Mucosa of rectum (tissue), 2 donors: ENCODE measurements around the gene MARK4.

Experiments
- H3K27ac ChIP-seq, 2 donors: one replicate each; pipeline ENCODE4 v1.7.0; 2013; ENCODE audit warnings: inconsistent platforms in 2 of 2, low read depth in 2 of 2, low read length in 2 of 2
- H3K27me3 ChIP-seq, 2 donors: one replicate each; pipeline ENCODE4 v1.7.0; 2013; ENCODE audit warnings: low read length in 2 of 2; ENCODE audit not compliant: control insufficient read depth in 2 of 2, insufficient read depth in 2 of 2
- H3K36me3 ChIP-seq, 2 donors: one replicate each; pipeline ENCODE4 v1.7.0; 2013; ENCODE audit warnings: low read length in 2 of 2; ENCODE audit not compliant: control insufficient read depth in 2 of 2, insufficient read depth in 2 of 2
- H3K4me1 ChIP-seq, 2 donors: one replicate each; pipeline ENCODE4 v1.7.0; 2013; ENCODE audit warnings: low read length in 2 of 2, mild to moderate bottlenecking in 1 of 2; ENCODE audit not compliant: control insufficient read depth in 2 of 2, insufficient read depth in 2 of 2
- H3K4me3 ChIP-seq, 2 donors: one replicate each; pipeline ENCODE4 v1.7.0; 2013; ENCODE audit warnings: low read length in 2 of 2
- H3K9ac ChIP-seq, 2 donors: one replicate each; pipeline ENCODE4 v1.7.0; 2013; ENCODE audit warnings: low read length in 2 of 2, low read depth in 1 of 2, mild to moderate bottlenecking in 1 of 2
- H3K9me3 ChIP-seq, 2 donors: one replicate each; pipeline ENCODE4 v1.7.0; 2013; ENCODE audit warnings: low read length in 2 of 2; ENCODE audit not compliant: control insufficient read depth in 2 of 2
- donor health status: healthy.
- donor health status: Normal muscosa, but diverticular disease.

MARK4 gene

GRCh38 chr19:45250832-45251451 lies at the start of gene MARK4:
MARK4 (plus strand) TSS chr19:45251271; CDS start chr19:45251589, 318 bp downstream.
- H3K27ac ChIP-seq: no peak within 1 kb of the TSS
- H3K27me3 ChIP-seq: no peaks in the 10 kb centered on the region
- peak within 1 kb of the TSS; percentile 76 to 88 for H3K4me3 ChIP-seq
- H3K36me3 ChIP-seq: no peaks in the 10 kb centered on the region
- peaks cover 7 to 18% of the 10 kb centered on the region in 2 donors for H3K4me1 ChIP-seq
- H3K9ac ChIP-seq: peak within 1 kb of the TSS; percentile 58 to 68
- no peaks in the 10 kb centered on the region for H3K9me3 ChIP-seq

DNA sequence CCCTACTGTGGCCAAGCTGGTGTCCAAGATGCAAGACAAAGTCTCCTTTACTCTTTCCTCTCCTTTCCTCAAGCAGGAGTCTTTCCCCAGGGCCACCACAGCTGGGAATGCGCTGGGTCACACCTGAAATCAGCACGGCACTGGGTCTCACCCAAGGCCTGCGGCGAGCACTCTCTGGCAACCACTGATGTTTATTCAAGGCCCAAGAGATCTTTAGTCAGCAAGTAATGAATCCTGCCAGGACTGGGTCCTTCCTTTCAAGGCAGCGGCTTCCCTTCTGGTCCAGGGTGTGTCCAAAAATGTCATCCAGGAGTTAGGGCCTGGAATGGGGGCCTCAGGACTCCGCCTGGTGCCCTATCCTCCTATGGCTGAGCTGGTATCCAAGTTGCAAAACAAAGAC lies 48.4 kb upstream of the MARK4 start:
- Histone ChIP-seq H3K27ac (no peak overlapping the region), H3K36me3 (no peaks in the 10 kb centered on the region), H3K4me1 (no peaks in the 10 kb centered on the region), H3K9me3 (no peaks in the 10 kb centered on the region), H3K9ac (no peak overlapping the region), H3K4me3 (no peak overlapping the region), H3K27me3 (no peaks in the 10 kb centered on the region)

- H3K4me1 ChIP-seq: no peaks in the 10 kb centered on the region
- H3K27me3 ChIP-seq: no peaks in the 10 kb centered on the region
- H3K9ac ChIP-seq: no peak overlapping the region
These were observed 45.3 kb upstream of the MARK4 start for GRCh38 chr19:45205810-45206209.

GRCh38 chr19:45206328-45206727 lies 44.7 kb upstream of the MARK4 start:
- no peaks in the 10 kb centered on the region for H3K9me3 ChIP-seq
- H3K27me3 ChIP-seq: no peaks in the 10 kb centered on the region
- H3K4me1 ChIP-seq: no peaks in the 10 kb centered on the region
- H3K36me3 ChIP-seq: no peaks in the 10 kb centered on the region
- no peak overlapping the region for H3K27ac ChIP-seq
- no peak overlapping the region for H3K9ac ChIP-seq
- H3K4me3 ChIP-seq: no peak overlapping the region

More at GRCh38 chr19:45205810-45206209, 45.3 kb upstream of the MARK4 start:
- Histone ChIP-seq H3K4me3 (no peak overlapping the region), H3K36me3 (no peaks in the 10 kb centered on the region), H3K9me3 (no peaks in the 10 kb centered on the region), H3K27ac (no peak overlapping the region)

- peaks cover 9 to 12% of the 10 kb centered on the region in 2 donors for H3K27me3 ChIP-seq
- no peaks in the 10 kb centered on the region for H3K36me3 ChIP-seq
- H3K9me3 ChIP-seq: no peaks in the 10 kb centered on the region
- no peak overlapping the region for H3K27ac ChIP-seq
- H3K9ac ChIP-seq: no peak overlapping the region
- H3K4me3 ChIP-seq: no peak overlapping the region
- H3K4me1 ChIP-seq: peaks cover 0 to 3% of the 10 kb centered on the region in 2 donors
These were observed 39.2 kb upstream of the MARK4 start for GRCh38 chr19:45211751-45212381.

- Histone ChIP-seq H3K27me3 (peaks cover 15 to 23% of the 10 kb centered on the region in 2 donors), H3K4me3 (no peak overlapping the region), H3K9ac (no peak overlapping the region), H3K9me3 (no peaks in the 10 kb centered on the region), H3K4me1 (peaks cover 0 to 3% of the 10 kb centered on the region in 2 donors), H3K27ac (no peak overlapping the region), H3K36me3 (no peaks in the 10 kb centered on the region)
These were observed 38.0 kb upstream of the MARK4 start for GRCh38 chr19:45213031-45213430.

DNA sequence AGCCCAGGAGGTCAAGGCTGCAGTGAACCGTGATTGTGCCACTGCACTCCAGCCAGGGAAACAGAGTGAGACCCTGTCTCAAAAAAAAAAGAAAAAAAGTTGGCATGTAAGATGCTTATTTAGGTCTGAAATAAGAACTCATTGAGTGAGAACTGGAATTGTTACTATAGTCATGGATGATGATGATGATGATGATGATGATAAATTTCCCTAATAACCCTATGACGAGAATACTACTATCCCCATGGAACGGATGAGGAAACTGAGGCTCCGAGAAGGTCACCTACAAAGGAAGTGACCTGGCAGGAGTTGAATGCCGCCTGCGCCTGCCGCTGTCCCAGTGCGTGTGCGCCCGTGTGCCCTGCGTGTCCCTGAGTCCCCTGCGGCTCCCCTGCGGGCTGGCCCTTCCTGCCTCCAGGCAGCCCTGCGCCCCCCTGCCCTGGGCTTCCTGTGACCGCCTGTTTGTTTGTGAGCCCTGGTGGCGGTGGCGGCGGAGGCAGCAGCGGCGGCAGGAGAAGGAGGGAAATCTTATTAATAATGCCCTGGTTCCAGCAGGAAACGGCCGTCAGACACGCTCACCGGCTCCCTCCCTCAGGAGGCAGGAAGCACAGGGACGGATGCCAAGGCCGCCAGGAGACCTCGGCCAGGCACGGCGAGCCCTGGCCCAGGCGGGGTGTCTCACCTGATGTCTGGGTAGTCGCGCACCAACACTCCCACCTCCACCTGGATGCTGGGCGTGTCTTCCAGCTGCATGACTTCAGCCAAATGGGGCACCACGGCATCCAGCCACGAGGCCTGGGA lies 35.5 kb upstream of the MARK4 start:
- no peak overlapping the region for H3K27ac ChIP-seq
- H3K27me3 ChIP-seq: peaks cover 18 to 30% of the 10 kb centered on the region in 2 donors
- H3K9ac ChIP-seq: no peak overlapping the region
- no peak overlapping the region for H3K4me3 ChIP-seq
- H3K36me3 ChIP-seq: no peaks in the 10 kb centered on the region
- peaks cover 0 to 3% of the 10 kb centered on the region in 2 donors for H3K4me1 ChIP-seq
- H3K9me3 ChIP-seq: no peaks in the 10 kb centered on the region

GRCh38 chr19:45216667-45217066 lies 34.4 kb upstream of the MARK4 start:
- H3K9ac ChIP-seq: no peak overlapping the region

GRCh38 chr19:45217193-45217956 lies 33.7 kb upstream of the MARK4 start:
- H3K4me3 ChIP-seq: no peak overlapping the region
- no peaks in the 10 kb centered on the region for H3K9me3 ChIP-seq
- no peak overlapping the region for H3K27ac ChIP-seq
- H3K27me3 ChIP-seq: peaks cover 22 to 30% of the 10 kb centered on the region in 2 donors
- peaks cover 0 to 3% of the 10 kb centered on the region in 2 donors for H3K4me1 ChIP-seq
- no peaks in the 10 kb centered on the region for H3K36me3 ChIP-seq
- H3K9ac ChIP-seq: no peak overlapping the region

More at GRCh38 chr19:45216667-45217066, 34.4 kb upstream of the MARK4 start:
- H3K4me3 ChIP-seq: no peak overlapping the region
- peaks cover 0 to 3% of the 10 kb centered on the region in 2 donors for H3K4me1 ChIP-seq
- H3K27me3 ChIP-seq: peaks cover 19 to 30% of the 10 kb centered on the region in 2 donors
- H3K27ac ChIP-seq: no peak overlapping the region
- H3K9me3 ChIP-seq: no peaks in the 10 kb centered on the region
- H3K36me3 ChIP-seq: no peaks in the 10 kb centered on the region
